IMR-90 (cell line): ENCODE data around the gene TBC1D8. TPM values are rescaled to one million over a fixed set of nuclear protein-coding genes. Genes with fewer than 3 reads are reported as not detected.

ENCODE experiments used
- ATAC-seq: fragments of 200-7000 bp; cut with Tn5 transposase; 2 replicates; pipeline ENCODE4 v1.9.1; 2020; ENCODE audit warnings: low read depth, mild to moderate bottlenecking, moderate library complexity
- BruUV-seq: library from RNA; stranded (reverse); fragments of 400-500 nt; replicated peaks from 2 replicates; lab custom pipeline; 2021; lab: Mats Ljungman, UMichigan
- CTCF ChIA-PET: fragments of 300-600 bp; formaldehyde crosslinking; extraction: SDS; loops from one replicate; lab custom pipeline; 2021; ENCODE audit warnings: antibody characterized with exemption; lab: Yijun Ruan, JAX
- POLR2A ChIA-PET: fragments of 300-600 bp; sonication (Branson Sonifier 250); formaldehyde crosslinking; loops from one replicate; lab custom pipeline; 2022; ENCODE audit warnings: antibody characterized with exemption; ENCODE audit not compliant: unreplicated experiment; lab: Charles Lee
- DNase-seq: peaks from one replicate; pipeline ENCODE4 v3.0.0; 2013
- H2AFZ ChIP-seq: replicated peaks from 2 replicates; pipeline ENCODE3; 2013; ENCODE audit warnings: low read length, mild to moderate bottlenecking; ENCODE audit not compliant: poor library complexity
- H2AK5ac ChIP-seq: 2 replicates; pipeline ENCODE4 v1.6.1; 2013; ENCODE audit warnings: low read depth, low read length, inconsistent platforms
- H2AK9ac ChIP-seq: replicated peaks from 2 replicates; pipeline ENCODE3; 2013; ENCODE audit warnings: mild to moderate bottlenecking, low read depth, low read length, moderate library complexity; ENCODE audit not compliant: poor library complexity
- H2BK120ac ChIP-seq: 2 replicates; pipeline ENCODE4 v1.6.1; 2013; ENCODE audit warnings: low read depth, low read length, inconsistent platforms
- H2BK15ac ChIP-seq: 3 replicates; pipeline ENCODE4 v1.6.1; 2013; ENCODE audit warnings: low read depth, low read length, inconsistent platforms
- H2BK20ac ChIP-seq: 2 replicates; pipeline ENCODE4 v1.6.1; 2013; ENCODE audit warnings: low read depth, mild to moderate bottlenecking, inconsistent platforms, low read length, moderate library complexity
- H2BK5ac ChIP-seq: 2 replicates; pipeline ENCODE4 v1.6.1; 2013; ENCODE audit warnings: mild to moderate bottlenecking, low read depth, low read length, inconsistent platforms; ENCODE audit not compliant: poor library complexity, severe bottlenecking
- H3K14ac ChIP-seq: replicated peaks from 2 replicates; pipeline ENCODE4 v1.6.1; 2013; ENCODE audit warnings: low read depth, low read length, inconsistent platforms
- H3K18ac ChIP-seq: 2 replicates; pipeline ENCODE4 v1.6.1; 2013; ENCODE audit warnings: low read depth, low read length, control low read depth
- H3K23ac ChIP-seq: 2 replicates; pipeline ENCODE4 v1.6.1; 2013; ENCODE audit warnings: low read depth, low read length, inconsistent platforms
- H3K27ac ChIP-seq: 2 replicates; pipeline ENCODE4 v1.5.1; 2013; ENCODE audit warnings: mild to moderate bottlenecking, control low read depth, low read length; ENCODE audit not compliant: insufficient read depth
- H3K27me3 ChIP-seq: 2 replicates; pipeline ENCODE4 v1.6.1; 2013; ENCODE audit warnings: low read length; ENCODE audit not compliant: control insufficient read depth, insufficient read depth
- H3K36me3 ChIP-seq: 2 replicates; pipeline ENCODE4 v1.6.1; 2013; ENCODE audit warnings: low read length, mixed read lengths; ENCODE audit not compliant: control insufficient read depth, insufficient read depth
- H3K4ac ChIP-seq: 2 replicates; pipeline ENCODE4 v1.6.1; 2013; ENCODE audit warnings: low read depth, low read length, inconsistent platforms
- H3K4me1 ChIP-seq: 2 replicates; pipeline ENCODE4 v1.6.1; 2013; ENCODE audit warnings: low read length, mixed read lengths; ENCODE audit not compliant: control insufficient read depth, insufficient read depth
- H3K4me2 ChIP-seq: 2 replicates; pipeline ENCODE4 v1.6.1; 2013; ENCODE audit warnings: low read depth, mild to moderate bottlenecking, control low read depth, low read length, moderate library complexity
- H3K4me3 ChIP-seq: 2 replicates; pipeline ENCODE4 v1.5.1; 2013; ENCODE audit warnings: low read depth, mild to moderate bottlenecking, control low read depth, low read length, moderate library complexity; ENCODE audit not compliant: insufficient read depth
- H3K56ac ChIP-seq: 2 replicates; pipeline ENCODE4 v1.6.1; 2013; ENCODE audit warnings: low read length, inconsistent platforms; ENCODE audit not compliant: insufficient read depth; ENCODE audit errors: extremely low read depth
- H3K79me1 ChIP-seq, 2 experiments: 2 replicates each; pipeline ENCODE4 v1.6.1; 2013; ENCODE audit warnings: low read length in 2 of 2, inconsistent platforms in 1 of 2, low read depth in 1 of 2
- H3K9ac ChIP-seq: 2 replicates; pipeline ENCODE4 v1.6.1; 2013; ENCODE audit warnings: low read depth, low read length, control low read depth
- H3K9me1 ChIP-seq: 2 replicates; pipeline ENCODE4 v1.6.1; 2013; ENCODE audit warnings: low read length, inconsistent platforms; ENCODE audit not compliant: insufficient read depth
- H3K9me3 ChIP-seq: 2 replicates; pipeline ENCODE4 v1.6.1; 2013; ENCODE audit warnings: low read length; ENCODE audit not compliant: control insufficient read depth, insufficient read depth
- H4K20me1 ChIP-seq: 2 replicates; pipeline ENCODE4 v1.6.1; 2013; ENCODE audit warnings: low read length, inconsistent platforms; ENCODE audit not compliant: insufficient read depth
- H4K5ac ChIP-seq: 2 replicates; pipeline ENCODE4 v1.6.1; 2013; ENCODE audit warnings: mild to moderate bottlenecking, low read depth, low read length, control low read depth
- H4K8ac ChIP-seq, 2 experiments: 2 replicates each; pipeline ENCODE4 v1.6.1; 2013; ENCODE audit warnings: low read depth in 2 of 2, low read length in 2 of 2, control low read depth in 1 of 2, inconsistent platforms in 1 of 2
- H4K91ac ChIP-seq: 2 replicates; pipeline ENCODE4 v1.6.1; 2013; ENCODE audit warnings: low read depth, low read length, inconsistent platforms; ENCODE audit not compliant: insufficient read depth
- BHLHE40 ChIP-seq: fragments of 150-350 bp; IDR thresholded peaks from 2 replicates; pipeline ENCODE4 v1.6.1; 2016; ENCODE audit warnings: mild to moderate bottlenecking, low read depth, low read length
- CEBPB ChIP-seq: IDR thresholded peaks from 2 replicates; pipeline ENCODE4 v1.6.1; 2012; ENCODE audit warnings: low read depth, low read length, improper control_type of control experiment
- CHD1 ChIP-seq: IDR thresholded peaks from 2 replicates; pipeline ENCODE4 v1.6.1; 2012; ENCODE audit warnings: low read depth, low read length, improper control_type of control experiment
- CTCF ChIP-seq: conservative IDR thresholded peaks from 2 replicates; pipeline ENCODE4 v1.5.1; 2012; ENCODE audit warnings: mild to moderate bottlenecking, low read depth, low read length, improper control_type of control experiment
- ELK1 ChIP-seq: fragments of 150-350 bp; IDR thresholded peaks from 2 replicates; pipeline ENCODE4 v1.6.1; 2016; ENCODE audit warnings: low read depth, mild to moderate bottlenecking, low read length, moderate library complexity, borderline replicate concordance
- FOS ChIP-seq: fragments of 150-350 bp; IDR thresholded peaks from 2 replicates; pipeline ENCODE4 v1.6.1; 2016; ENCODE audit warnings: low read depth, low read length
- MAFK ChIP-seq: IDR thresholded peaks from 2 replicates; pipeline ENCODE4 v1.6.1; 2012; ENCODE audit warnings: low read depth, low read length, improper control_type of control experiment
- MAZ ChIP-seq: IDR thresholded peaks from 2 replicates; pipeline ENCODE4 v1.6.1; 2012; ENCODE audit warnings: low read depth, mild to moderate bottlenecking, low read length, improper control_type of control experiment, moderate library complexity, borderline replicate concordance
- MXI1 ChIP-seq: IDR thresholded peaks from 2 replicates; pipeline ENCODE4 v1.6.1; 2012; ENCODE audit warnings: low read depth, mild to moderate bottlenecking, low read length, moderate library complexity, borderline replicate concordance
- NFE2L2 ChIP-seq: fragments of 150-350 bp; IDR thresholded peaks from 2 replicates; pipeline ENCODE4 v1.6.1; 2016; ENCODE audit warnings: low read depth, mild to moderate bottlenecking, low read length
- RAD21 ChIP-seq: IDR thresholded peaks from 2 replicates; pipeline ENCODE4 v1.6.1; 2012; ENCODE audit warnings: low read length, improper control_type of control experiment
- RCOR1 ChIP-seq: IDR thresholded peaks from 2 replicates; pipeline ENCODE4 v1.6.1; 2012; ENCODE audit warnings: mild to moderate bottlenecking, low read length, improper control_type of control experiment; ENCODE audit not compliant: insufficient replicate concordance
- RFX5 ChIP-seq: IDR thresholded peaks from 2 replicates; pipeline ENCODE4 v1.8.0; 2012; ENCODE audit warnings: low read depth, mild to moderate bottlenecking, low read length, moderate library complexity
- SMC3 ChIP-seq: fragments of 150-350 bp; IDR thresholded peaks from 2 replicates; pipeline ENCODE4 v1.6.1; 2016; ENCODE audit warnings: low read depth, mild to moderate bottlenecking, antibody characterized with exemption, low read length, moderate library complexity
- USF2 ChIP-seq: fragments of 150-350 bp; IDR thresholded peaks from 2 replicates; pipeline ENCODE4 v1.6.1; 2017; ENCODE audit warnings: mild to moderate bottlenecking, antibody characterized with exemption, low read length, low read depth
- WGBS, 2 experiments: methylation state at CpG; one replicate each; pipeline versions ENCODE4 v1.1.5 to v1.1.7; 2013; ENCODE audit warnings: missing lambda C conversion rate in 2 of 2; ENCODE audit not compliant: insufficient read length in 1 of 2; ENCODE audit errors: extremely low coverage in 2 of 2; 5-methylcytosine and 5-hydroxymethylcytosine counted together
- dilution Hi-C: fragments of 300-500 bp; cut with HindIII; formaldehyde crosslinking; loops from one replicate; pipeline ENCODE4 v1.14.3; 2018; ENCODE audit warnings: low sequenced_read_pairs; ENCODE audit not compliant: unreplicated experiment
- in situ Hi-C: fragments of 300-500 bp; cut with MboI; formaldehyde crosslinking; loops from 3 replicates; pipeline ENCODE4 v1.14.3; 2019; ENCODE audit warnings: low sequenced_read_pairs, inconsistent platforms, mixed read lengths
- intact Hi-C: fragments of 100-400 bp; cut with micrococcal nuclease; formaldehyde crosslinking; loops from 2 replicates; pipeline ENCODE4 v1.10.0; 2022
- polyA plus RNA-seq, 3 experiments: library from polyadenylated mRNA; depleted of rRNA; stranded (reverse); fragments of >200 nt; gene quantifications; 2 replicates each; pipeline ENCODE4 v1.2.3, GENCODE V29; 2012; ENCODE audit warnings: low replicate concordance in 1 of 3
- total RNA-seq: library from RNA; depleted of rRNA; stranded (reverse); fragments of >200 nt; gene quantifications from 2 replicates; pipeline ENCODE4 v1.2.3, GENCODE V29; 2012

The TBC1D8 gene
- total and polyA plus RNA-seq, 2 of the 4 experiments (the other 2 are of a cell fraction) = 1.3 to 1.5 TPM

GRCh38 chr2:101162561-101163330, 11.6 kb upstream of the TBC1D8 start:
- intact Hi-C loops = no loop called here
- POLR2A ChIA-PET = no interaction called here
- Histone ChIP-seq H3K27ac (no peak overlapping the region), H3K36me3 (no peaks in the 10 kb centered on the region), H3K56ac (no peak overlapping the region), H3K9me3 (peaks cover 3% of the 10 kb centered on the region; the same call in 1 of the 2 replicates), H2AK5ac (no peak overlapping the region), H3K23ac (no peak overlapping the region), H2BK120ac (no peak overlapping the region), H3K4me3 (no peak overlapping the region), H2AFZ (no peak overlapping the region), H3K4me1 (no peaks in the 10 kb centered on the region), H4K20me1 (no peaks in the 10 kb centered on the region), H4K91ac (no peak overlapping the region), H3K9ac (no peak overlapping the region), H2BK5ac (no peak overlapping the region), H3K4me2 (no peak overlapping the region), H3K27me3 (peaks cover 4% of the 10 kb centered on the region), H3K4ac (no peak overlapping the region), H2AK9ac (no peak overlapping the region), H4K5ac (no peak overlapping the region), H2BK20ac (no peak overlapping the region), H3K18ac (no peak overlapping the region), H3K9me1 (no peaks in the 10 kb centered on the region), H3K79me1 (no peaks in the 10 kb centered on the region), H4K8ac (no peak overlapping the region), H2BK15ac (no peak overlapping the region), H3K14ac (no peak overlapping the region)
- no peak for ATAC-seq
- in situ Hi-C loops = no loop called here
- BruUV-seq = no TSS peak
- dilution Hi-C loops = no loop called here
- no peak for DNase-seq
- WGBS, 2 experiments = 73% methylated on average over 3 of the region's 9 CpGs; no CpG with 5 or more reads in 1 of the 2 experiments
- CTCF ChIA-PET = interaction anchor here (0.6 to 1.8 kb wide), 3 partner anchors 10 to 52 kb away, joined by 3 to 6 read pairs (median 4); no protein-coding TSS in a partner anchor
- TF ChIP-seq BHLHE40 (no peak), MXI1 (no peak), USF2 (no peak), FOS (no peak), MAFK (no peak), NFE2L2 (no peak), RAD21 (no peak), RFX5 (no peak), ELK1 (no peak), CTCF (no peak), MAZ (no peak), CHD1 (no peak), CEBPB (no peak), SMC3 (no peak), RCOR1 (no peak)
